Activated T-cell treated with anti-CD3 and anti-CD28 coated beads, Interleukin-2, amount 50 U/mL, for 4 hours (primary cell): ENCODE measurements around the gene PAGR1. TPM values are rescaled to one million over a fixed set of nuclear protein-coding genes. Genes with fewer than 3 reads are reported as not detected.

ENCODE experiments used
- ATAC-seq, 2 donors: fragments of 200-7000 bp; cut with Tn5 transposase; one replicate each; pipeline ENCODE4 v1.10.0; 2021
- DNase-seq: peaks from one replicate; pipeline ENCODE4 v3.0.0-alpha.2; 2020
- H3K27me3 Mint-ChIP-seq: one replicate; pipeline ENCODE4 v1.8.0; 2021; ENCODE audit warnings: low read depth, mixed read lengths
- H3K36me3 Mint-ChIP-seq: one replicate; pipeline ENCODE4 v1.8.0; 2022; ENCODE audit warnings: mixed read lengths; ENCODE audit not compliant: insufficient read depth
- H3K4me1 Mint-ChIP-seq: one replicate; pipeline ENCODE4 v1.8.0; 2021; ENCODE audit warnings: low read depth, mixed read lengths
- H3K4me3 Mint-ChIP-seq: one replicate; pipeline ENCODE4 v1.8.0; 2021; ENCODE audit warnings: mild to moderate bottlenecking, moderate library complexity, mixed read lengths
- H3K9me3 Mint-ChIP-seq: one replicate; pipeline ENCODE4 v1.8.0; 2021; ENCODE audit warnings: mixed read lengths
- total RNA-seq, 3 donors: library from RNA; stranded (reverse); gene quantifications; one replicate each; pipeline ENCODE4 v1.2.1, GENCODE V29; 2021

Gene PAGR1
- total RNA-seq, 3 donors from 2014 or later, result 35.2 to 40.9 (median 40.7) TPM

DNA sequence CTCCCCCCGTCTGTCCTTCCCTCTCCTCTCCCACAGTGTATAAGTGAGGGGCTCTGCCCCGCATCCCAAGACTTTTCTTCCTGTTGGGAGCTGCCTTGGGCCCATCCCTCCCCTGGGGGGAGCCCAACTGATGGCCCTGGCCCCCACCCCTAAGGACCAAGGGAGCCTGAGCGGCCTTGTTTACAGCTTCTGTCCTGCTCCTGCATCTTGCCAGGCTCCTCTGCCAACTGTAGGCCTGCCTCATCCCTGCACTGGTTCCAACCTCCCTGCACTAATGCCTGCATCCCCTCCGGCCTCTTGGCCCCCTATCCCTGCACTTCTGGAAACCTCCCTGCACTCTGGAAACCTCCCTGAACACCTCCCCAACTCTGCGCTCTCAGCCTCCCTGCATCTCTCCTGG is 1.4 kb upstream of the PAGR1 start:
- peak overlapping the region; percentile 96 for H3K4me3 Mint-ChIP-seq
- peaks cover 70% of the 10 kb centered on the region for H3K4me1 Mint-ChIP-seq
- no peaks in the 10 kb centered on the region for H3K27me3 Mint-ChIP-seq

DNA sequence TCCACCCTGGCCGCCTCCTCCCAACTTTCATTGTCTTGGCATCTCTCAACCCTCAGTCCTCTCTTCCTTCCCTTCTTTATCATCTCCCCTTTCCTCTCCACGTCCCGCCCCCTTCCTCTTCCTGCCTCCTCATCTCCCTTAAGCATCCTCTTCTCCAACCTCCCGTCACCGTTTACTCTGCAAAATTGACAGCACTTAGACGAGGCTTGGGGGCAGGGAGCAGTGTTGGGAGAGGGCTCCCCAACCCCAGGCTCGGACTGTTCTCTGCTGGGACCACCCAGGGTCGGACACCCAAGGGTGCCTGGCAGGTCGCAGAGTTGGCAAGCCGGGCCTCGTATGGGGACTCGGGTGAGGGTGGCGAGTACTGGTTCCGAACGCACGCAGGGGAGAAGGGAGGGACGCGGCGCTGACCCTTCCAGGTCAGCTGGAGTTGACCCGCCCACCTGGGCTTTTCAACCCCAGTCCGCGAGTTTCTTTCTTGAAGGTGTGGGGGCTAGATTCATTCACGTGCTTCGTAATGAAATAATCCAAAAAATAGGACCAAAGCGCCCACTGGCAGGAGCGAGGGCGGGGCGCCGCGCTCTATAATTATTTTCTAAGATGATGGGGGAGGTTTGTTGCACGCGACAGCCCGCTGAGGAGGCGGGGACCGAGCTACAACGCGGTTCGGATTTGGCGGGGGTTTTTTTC is 775 bp upstream of the PAGR1 start:
- Mint-ChIP-seq H3K4me1 (peaks cover 72% of the 10 kb centered on the region), H3K27me3 (no peaks in the 10 kb centered on the region), H3K9me3 (no peaks in the 10 kb centered on the region), H3K36me3 (peaks cover 16% of the 10 kb centered on the region), H3K4me3 (peak overlapping the region; percentile 96)
- no peak for DNase-seq
- no peak for ATAC-seq

More for the DNA sequence above, 1.4 kb upstream of the PAGR1 start:
- H3K9me3 Mint-ChIP-seq, result no peaks in the 10 kb centered on the region
- ATAC-seq, result no peak
- peaks cover 13% of the 10 kb centered on the region for H3K36me3 Mint-ChIP-seq
- no peak for DNase-seq

DNA sequence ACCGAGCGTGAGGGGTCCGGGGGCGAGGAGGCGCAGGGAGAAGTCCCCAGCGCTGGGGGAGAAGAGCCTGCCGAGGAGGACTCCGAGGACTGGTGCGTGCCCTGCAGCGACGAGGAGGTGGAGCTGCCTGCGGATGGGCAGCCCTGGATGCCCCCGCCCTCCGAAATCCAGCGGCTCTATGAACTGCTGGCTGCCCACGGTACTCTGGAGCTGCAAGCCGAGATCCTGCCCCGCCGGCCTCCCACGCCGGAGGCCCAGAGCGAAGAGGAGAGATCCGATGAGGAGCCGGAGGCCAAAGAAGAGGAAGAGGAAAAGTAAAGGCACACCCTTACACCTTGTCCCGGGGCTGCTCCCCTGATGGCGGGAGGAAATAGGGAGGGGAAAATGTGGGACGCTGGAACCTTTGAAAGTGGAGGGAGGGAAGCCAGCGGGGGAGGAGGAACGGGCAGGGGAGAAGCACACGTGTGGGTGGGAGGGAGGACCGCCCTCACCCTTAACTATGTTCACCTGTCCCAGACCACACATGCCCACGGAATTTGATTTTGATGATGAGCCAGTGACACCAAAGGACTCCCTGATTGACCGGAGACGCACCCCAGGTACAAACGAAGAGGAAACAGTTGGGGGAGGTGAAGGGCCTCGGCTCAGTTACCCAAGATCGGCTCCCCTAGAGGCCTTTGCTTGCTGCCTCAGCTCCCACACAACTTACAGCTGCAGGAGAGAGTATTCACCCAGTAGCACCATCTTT is 916 bp downstream of the PAGR1 start:
- Mint-ChIP-seq H3K4me3 (peak overlapping the region; percentile 96), H3K9me3 (no peaks in the 10 kb centered on the region), H3K36me3 (peaks cover 16% of the 10 kb centered on the region), H3K4me1 (peaks cover 67% of the 10 kb centered on the region), H3K27me3 (no peaks in the 10 kb centered on the region)
- DNase-seq, result peak; percentile 29
- peak; percentile 29 to 37 for ATAC-seq

DNA sequence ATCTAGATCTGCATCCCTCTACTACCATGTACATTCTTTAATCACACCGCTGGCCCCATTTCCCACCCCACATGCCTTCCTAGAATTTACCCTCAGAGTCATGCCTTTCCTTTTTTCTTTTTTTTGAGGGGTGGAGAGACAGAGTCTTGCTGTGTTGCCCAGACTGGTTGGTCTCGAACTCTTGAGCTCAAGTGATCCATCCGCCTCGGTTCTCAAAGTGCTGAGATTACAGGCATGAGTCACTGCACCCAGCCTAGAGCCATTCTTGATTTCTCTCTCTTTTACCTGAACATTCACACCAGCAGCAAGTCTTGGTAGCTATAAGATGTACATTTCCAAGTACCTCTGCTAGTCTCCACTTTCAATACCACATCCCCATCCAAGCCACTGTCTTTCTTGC is 2.1 kb downstream of the PAGR1 start:
- no peaks in the 10 kb centered on the region for H3K9me3 Mint-ChIP-seq
- H3K27me3 Mint-ChIP-seq, result no peaks in the 10 kb centered on the region

DNA sequence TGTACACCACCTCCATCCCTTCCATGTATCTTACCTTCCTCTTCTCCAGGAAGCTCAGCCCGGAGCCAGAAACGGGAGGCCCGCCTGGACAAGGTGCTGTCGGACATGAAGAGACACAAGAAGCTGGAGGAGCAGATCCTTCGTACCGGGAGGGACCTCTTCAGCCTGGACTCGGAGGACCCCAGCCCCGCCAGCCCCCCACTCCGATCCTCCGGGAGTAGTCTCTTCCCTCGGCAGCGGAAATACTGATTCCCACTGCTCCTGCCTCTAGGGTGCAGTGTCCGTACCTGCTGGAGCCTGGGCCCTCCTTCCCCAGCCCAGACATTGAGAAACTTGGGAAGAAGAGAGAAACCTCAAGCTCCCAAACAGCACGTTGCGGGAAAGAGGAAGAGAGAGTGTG is 3.6 kb downstream of the PAGR1 start:
- no peaks in the 10 kb centered on the region for H3K27me3 Mint-ChIP-seq
- H3K36me3 Mint-ChIP-seq, result peaks cover 19% of the 10 kb centered on the region
- no peak for DNase-seq
- peaks cover 73% of the 10 kb centered on the region for H3K4me1 Mint-ChIP-seq
- no peaks in the 10 kb centered on the region for H3K9me3 Mint-ChIP-seq
- ATAC-seq, result no peak
- H3K4me3 Mint-ChIP-seq, result peak overlapping the region; percentile 91

More for the DNA sequence above, 2.1 kb downstream of the PAGR1 start:
- Mint-ChIP-seq H3K4me3 (peak overlapping the region; percentile 71), H3K36me3 (peaks cover 19% of the 10 kb centered on the region), H3K4me1 (peaks cover 71% of the 10 kb centered on the region)
- ATAC-seq (no peak), DNase-seq (no peak)

DNA sequence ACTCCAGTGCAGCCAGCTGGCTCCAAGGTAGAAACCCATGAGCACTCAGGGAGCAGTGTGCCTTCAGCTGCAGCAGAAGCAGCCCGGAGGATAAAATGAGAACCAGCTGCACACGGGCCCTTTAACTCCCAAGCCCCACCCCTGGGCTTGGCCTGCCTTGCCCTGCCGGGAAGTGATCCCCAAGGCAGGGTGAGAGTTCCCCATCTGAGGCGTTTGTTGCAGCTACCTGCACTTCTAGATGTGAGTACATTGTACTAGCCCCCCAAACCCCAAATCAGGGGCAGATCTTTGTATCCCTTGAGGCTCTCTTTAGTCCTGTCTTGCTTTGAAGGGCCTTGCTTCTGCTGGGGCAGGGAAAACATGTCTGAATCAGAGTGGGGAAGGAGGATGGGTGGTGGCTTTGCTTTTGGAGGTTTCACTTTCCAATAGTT is 4.3 kb downstream of the PAGR1 start, which contains the start of gene MVP:
TSS of gene MVP (plus strand) at position 192 of the 431 bp plus-strand sequence. CDS start 10,088 bp downstream, outside the sequence.
- H3K9me3 Mint-ChIP-seq, result no peaks in the 10 kb centered on the region
- peak; percentile 9 to 10 for ATAC-seq

DNA sequence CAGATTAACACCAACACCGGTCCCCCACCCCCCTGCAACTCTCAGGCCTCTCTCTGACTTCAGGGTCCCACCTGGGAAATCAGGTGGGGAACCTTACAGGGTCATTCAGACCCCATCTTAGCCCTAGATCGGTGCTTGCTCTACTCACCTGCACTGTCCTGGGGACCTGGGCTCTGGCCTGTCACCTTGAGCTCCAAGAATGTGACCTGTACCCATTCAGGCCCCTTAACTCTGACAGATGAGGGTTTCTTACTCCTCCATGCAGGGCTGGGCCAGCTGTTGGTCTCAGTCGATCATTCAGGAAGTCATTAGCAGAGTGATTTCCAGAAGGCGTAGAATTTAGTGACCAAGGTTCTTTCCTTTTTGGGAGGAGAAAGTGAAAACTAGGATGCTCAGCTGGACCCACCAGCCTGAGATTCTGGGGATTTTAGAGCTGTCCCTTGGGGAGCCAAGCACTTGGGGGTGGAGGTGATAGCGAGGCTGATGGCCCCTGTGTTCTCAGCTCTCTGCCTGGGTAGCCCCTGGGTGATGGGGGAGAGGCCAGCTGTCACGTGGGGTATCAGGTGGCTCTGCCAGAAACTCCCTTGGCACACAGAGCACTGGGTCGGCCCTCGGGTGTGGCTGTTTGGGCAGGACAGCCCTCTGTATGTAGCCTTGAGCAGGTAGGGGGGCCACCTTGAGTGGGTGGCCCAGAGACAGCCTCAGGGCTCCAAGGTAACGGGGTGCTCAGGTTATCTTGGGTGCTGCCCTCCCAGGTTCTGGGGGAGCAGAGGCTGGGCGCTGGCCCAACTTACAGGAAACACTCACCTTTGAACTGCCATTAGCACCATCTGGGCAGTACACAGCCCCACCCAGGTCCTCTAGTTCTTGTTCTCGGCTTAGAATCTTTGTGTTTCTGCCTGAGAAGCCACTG is 5.0 kb downstream of the PAGR1 start:
- Mint-ChIP-seq H3K27me3 (no peaks in the 10 kb centered on the region), H3K4me3 (peak overlapping the region; percentile 91), H3K4me1 (peaks cover 75% of the 10 kb centered on the region), H3K9me3 (no peaks in the 10 kb centered on the region), H3K36me3 (peaks cover 19% of the 10 kb centered on the region)
- ATAC-seq (peak in 1 of 2 donors; percentile 2), DNase-seq (peak; percentile 31)

More for the DNA sequence above, 4.3 kb downstream of the PAGR1 start, which contains the start of gene MVP:
- Mint-ChIP-seq H3K4me3 (peak within 1 kb of the TSS; percentile 91), H3K36me3 (peaks cover 19% of the 10 kb centered on the region), H3K4me1 (peaks cover 73% of the 10 kb centered on the region), H3K27me3 (no peaks in the 10 kb centered on the region)
- DNase-seq, result peak; percentile 42

DNA sequence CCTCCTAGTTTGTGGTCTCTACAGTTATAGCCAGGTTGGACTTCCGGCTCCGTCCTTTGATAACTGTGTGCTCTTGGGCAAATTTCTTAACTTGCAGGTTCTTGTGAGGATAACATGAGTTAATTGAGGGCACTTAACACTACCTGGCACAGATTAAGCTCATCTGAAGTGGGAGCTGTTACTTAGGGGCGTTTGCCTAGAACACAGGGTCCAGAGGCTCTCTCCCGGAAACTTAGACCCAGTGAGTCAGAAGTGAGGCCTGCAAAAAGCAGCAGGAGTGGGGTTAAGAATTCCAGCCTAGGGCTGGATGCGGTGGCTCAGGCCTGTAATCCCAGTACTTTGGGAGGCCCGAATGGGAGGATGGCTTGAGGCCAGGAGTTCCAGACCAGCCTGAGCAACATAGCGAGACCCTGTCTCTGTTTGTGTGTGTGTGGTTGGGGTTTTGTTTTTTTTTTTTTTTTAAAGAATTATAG is 5.7 kb downstream of the PAGR1 start:
- ATAC-seq, result no peak
- no peaks in the 10 kb centered on the region for H3K9me3 Mint-ChIP-seq
- no peak for DNase-seq

DNA sequence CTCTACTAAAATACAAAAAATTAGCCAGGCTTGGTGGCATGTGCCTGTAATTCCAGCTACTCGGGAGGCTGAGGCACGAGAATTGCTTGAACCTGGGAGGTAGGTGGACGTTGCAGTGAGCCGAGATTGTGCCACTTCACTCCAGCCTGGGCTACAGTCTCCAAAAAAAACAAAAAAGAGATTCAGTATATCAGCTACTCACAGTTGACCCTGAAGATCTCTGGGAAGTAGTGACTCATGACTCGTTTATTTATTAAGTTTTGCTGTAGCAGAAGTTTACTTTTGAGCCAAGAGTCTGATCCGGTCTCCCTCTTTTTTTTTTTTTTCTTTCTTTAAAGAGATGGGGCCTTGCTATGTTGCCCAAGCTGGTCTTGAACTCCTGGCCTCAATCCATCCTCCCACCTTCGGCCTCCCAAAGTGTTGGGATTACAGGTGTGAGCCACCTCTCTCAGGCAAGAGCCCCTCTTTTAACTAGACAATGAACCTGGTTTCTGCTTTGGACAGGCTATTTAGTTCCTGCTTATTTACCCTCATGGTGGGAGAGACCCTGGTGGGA is 8.7 kb downstream of the PAGR1 start:
- H3K4me1 Mint-ChIP-seq, result peaks cover 78% of the 10 kb centered on the region
- H3K9me3 Mint-ChIP-seq, result no peaks in the 10 kb centered on the region
- H3K27me3 Mint-ChIP-seq, result no peaks in the 10 kb centered on the region
- DNase-seq, result no peak
- peaks cover 5% of the 10 kb centered on the region for H3K36me3 Mint-ChIP-seq
- peak overlapping the region; percentile 56 for H3K4me3 Mint-ChIP-seq
- no peak for ATAC-seq

More for the DNA sequence above, 5.7 kb downstream of the PAGR1 start:
- H3K27me3 Mint-ChIP-seq, result no peaks in the 10 kb centered on the region
- H3K4me3 Mint-ChIP-seq, result peak overlapping the region; percentile 91
- peaks cover 80% of the 10 kb centered on the region for H3K4me1 Mint-ChIP-seq
- peaks cover 19% of the 10 kb centered on the region for H3K36me3 Mint-ChIP-seq

DNA sequence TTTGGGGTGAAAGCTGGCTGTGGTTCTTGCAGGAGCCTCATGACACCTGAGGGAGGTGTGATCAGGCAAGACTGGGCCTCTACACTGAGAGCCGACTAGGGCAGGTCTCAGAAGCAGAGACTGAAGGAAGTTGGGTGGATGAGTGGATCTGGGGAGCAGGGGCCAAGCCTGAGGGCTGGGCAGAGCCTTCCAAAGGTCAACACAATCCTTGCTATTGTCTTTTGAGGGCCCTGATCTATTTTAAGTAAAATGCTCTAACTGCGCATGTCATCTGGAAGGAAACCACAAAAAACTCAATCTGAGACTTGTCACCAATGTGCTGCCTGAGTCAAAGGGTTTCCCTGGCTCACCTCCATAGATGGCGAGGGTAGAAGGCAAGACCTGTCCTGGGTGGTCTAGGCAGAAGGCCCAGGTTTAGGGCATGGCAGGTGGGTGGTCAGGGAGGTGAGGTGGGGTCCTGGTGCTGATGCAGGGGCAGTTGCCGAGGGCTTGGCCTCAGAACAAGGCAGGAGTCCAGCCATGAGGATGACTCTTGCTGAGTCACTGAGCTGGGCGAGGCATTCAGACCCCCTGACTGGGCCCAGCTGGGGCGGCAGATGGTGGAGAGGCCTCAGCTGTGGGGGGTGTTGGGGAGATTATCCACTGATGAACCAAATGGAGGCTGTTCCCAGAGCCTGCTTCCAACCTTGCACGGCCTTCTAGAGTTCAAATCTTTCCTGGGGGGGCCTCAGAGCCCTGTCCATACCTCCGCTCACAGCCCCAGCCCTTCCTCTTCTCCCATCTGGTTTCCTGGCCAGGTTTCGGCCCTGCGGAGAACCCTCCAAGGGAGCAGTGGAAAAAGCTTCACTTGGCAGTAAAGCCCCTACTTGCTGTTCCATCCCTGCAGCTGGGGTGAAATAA is 9.4 kb downstream of the PAGR1 start:
- Mint-ChIP-seq H3K9me3 (no peaks in the 10 kb centered on the region), H3K4me3 (peak overlapping the region; percentile 56), H3K36me3 (peaks cover 2% of the 10 kb centered on the region), H3K4me1 (peaks cover 78% of the 10 kb centered on the region), H3K27me3 (no peaks in the 10 kb centered on the region)
- no peak for DNase-seq
- peak; percentile 57 to 59 for ATAC-seq

DNA sequence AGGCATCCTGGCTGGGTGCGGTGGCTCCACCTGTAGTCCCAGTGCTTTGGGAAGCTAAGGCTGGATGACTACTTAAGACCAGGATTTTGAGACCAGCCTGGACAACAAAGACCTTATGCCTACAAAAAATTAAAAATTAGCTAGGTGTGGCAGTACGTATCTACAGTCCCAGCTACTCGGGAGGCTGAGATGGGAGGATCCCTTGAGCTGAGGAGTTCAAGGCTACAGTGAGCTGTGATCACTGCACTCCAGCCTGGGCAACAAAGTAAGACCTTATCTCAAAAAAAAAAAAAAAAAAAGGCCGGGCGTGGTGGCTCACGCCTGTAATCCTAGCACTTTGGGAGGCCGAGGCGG is 10.4 kb downstream of the PAGR1 start:
- H3K36me3 Mint-ChIP-seq, result peaks cover 6% of the 10 kb centered on the region
- peak overlapping the region; percentile 73 for H3K4me3 Mint-ChIP-seq
- no peak for DNase-seq
- H3K27me3 Mint-ChIP-seq, result no peaks in the 10 kb centered on the region
- H3K9me3 Mint-ChIP-seq, result no peaks in the 10 kb centered on the region
- peaks cover 73% of the 10 kb centered on the region for H3K4me1 Mint-ChIP-seq
- ATAC-seq, result no peak

DNA sequence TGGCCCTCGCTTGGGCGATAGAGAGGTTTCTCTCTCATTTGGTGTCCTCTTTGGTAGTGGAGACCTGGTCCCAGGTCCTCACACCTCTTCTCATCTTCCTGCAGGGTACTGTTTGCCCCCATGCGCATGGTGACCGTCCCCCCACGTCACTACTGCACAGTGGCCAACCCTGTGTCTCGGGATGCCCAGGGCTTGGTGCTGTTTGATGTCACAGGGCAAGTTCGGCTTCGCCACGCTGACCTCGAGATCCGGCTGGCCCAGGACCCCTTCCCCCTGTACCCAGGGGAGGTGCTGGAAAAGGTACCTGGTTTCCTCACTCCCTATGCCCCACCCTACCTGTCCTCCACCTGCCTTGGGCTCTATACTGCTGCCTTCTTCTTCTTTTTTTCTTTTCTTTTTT is 14.8 kb downstream of the PAGR1 start:
- no peaks in the 10 kb centered on the region for H3K27me3 Mint-ChIP-seq

DNA sequence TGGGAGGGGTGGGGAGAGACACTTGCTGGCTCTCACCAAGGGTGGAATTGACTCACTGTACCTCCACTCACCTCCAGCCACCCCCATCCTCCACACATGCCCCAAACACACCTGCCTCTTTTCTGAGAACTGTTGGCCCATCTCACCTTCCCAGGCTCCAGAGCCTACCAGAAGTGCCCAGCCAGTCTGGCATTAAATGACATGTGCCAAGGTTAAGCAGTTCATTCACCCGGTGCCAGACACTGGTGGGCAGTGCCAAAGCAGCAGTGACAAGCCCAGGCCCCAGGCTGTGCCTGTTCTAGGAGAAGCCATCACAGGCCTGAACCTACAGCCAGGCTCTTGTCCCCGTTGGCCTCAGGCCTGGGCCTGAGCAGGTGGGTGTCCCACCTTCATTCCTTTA is 15.5 kb downstream of the PAGR1 start:
- ATAC-seq, result no peak
- H3K27me3 Mint-ChIP-seq, result no peaks in the 10 kb centered on the region

More for the DNA sequence above, 14.8 kb downstream of the PAGR1 start:
- ATAC-seq, result no peak
- H3K4me1 Mint-ChIP-seq, result peaks cover 42% of the 10 kb centered on the region
- no peaks in the 10 kb centered on the region for H3K9me3 Mint-ChIP-seq
- peaks cover 15% of the 10 kb centered on the region for H3K36me3 Mint-ChIP-seq
- no peak for DNase-seq
- H3K4me3 Mint-ChIP-seq, result no peak overlapping the region

More for the DNA sequence above, 15.5 kb downstream of the PAGR1 start:
- Mint-ChIP-seq H3K9me3 (no peaks in the 10 kb centered on the region), H3K4me3 (no peak overlapping the region), H3K36me3 (peaks cover 16% of the 10 kb centered on the region), H3K4me1 (peaks cover 37% of the 10 kb centered on the region)
- DNase-seq, result no peak
